ENCODE results near the gene UGT1A5. TPM values are rescaled to one million over a fixed set of nuclear protein-coding genes. Genes with fewer than 3 reads are reported as not detected.

UGT1A5 gene
- total and polyA plus RNA-seq, 2 of the 4 experiments (the other 2 are of a cell fraction) = not detected

DNA sequence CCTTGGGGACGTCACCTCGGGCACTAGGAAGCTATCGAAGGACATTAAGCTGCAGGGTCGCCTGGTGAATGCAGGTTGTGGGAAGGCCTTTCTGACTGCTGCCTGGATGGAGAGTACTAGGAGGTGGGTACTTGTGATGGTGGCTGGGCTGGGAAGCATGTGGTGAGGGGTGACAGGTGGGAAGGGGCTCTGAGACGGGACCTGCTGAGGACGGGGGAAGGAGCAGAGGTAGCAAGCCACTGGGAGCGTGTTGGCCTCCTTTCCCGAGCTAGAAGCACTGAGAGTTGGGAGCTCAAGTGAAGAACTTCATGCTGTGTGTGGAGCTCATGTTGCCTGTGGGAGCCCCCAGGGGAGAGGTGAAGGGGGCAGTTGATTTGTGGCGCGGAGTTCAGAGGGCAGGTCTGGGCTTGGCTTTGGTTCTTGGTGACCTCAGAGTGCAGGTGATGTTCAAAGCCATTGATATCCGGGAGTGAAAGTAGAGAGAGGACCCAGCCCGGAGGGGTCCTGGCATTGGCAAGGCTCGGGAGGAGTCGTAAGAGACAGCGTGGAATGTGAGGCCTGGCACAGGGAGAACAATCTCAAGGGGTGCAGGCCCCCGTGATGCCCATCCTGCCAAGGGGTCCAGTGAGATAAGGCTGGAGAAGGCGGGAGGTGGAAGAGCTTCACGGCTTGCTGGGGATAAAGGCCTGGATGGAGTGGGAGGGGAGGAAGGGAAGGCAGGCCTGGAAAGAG is 78.6 kb downstream of the UGT1A5 start:
- no peak overlapping the region for H3K4ac ChIP-seq (ENCODE audit: low read depth, low read length)
- no peak overlapping the region for H2BK120ac ChIP-seq (ENCODE audit: low read depth, low read length)
- ChIA-PET POLR2A (ENCODE audit: unreplicated experiment) (no interaction called here), CTCF (no interaction called here)
- H2BK20ac ChIP-seq (ENCODE audit: low read depth, low read length) = no peak overlapping the region
- H2AK5ac ChIP-seq (ENCODE audit: low read depth, low read length) = no peak overlapping the region
- H3K18ac ChIP-seq (ENCODE audit: low read depth, low read length) = no peak overlapping the region
- dilution Hi-C loops (cut with HindIII; ENCODE audit: low sequenced_read_pairs, unreplicated experiment) = no loop called here
- H4K5ac ChIP-seq (ENCODE audit: low read depth, low read length) = no peak overlapping the region
- H3K14ac ChIP-seq (replicated peaks; ENCODE audit: low read depth, low read length) = no peak overlapping the region
- H2AFZ ChIP-seq (replicated peaks; ENCODE audit: low read length, poor library complexity) = no peak overlapping the region
- H3K9me1 ChIP-seq (ENCODE audit: insufficient read depth, low read length) = no peaks in the 10 kb centered on the region
- no peak overlapping the region for H3K4me2 ChIP-seq (ENCODE audit: low read depth, low read length)
- no peak overlapping the region for H2AK9ac ChIP-seq (replicated peaks; ENCODE audit: low read depth, low read length, poor library complexity)
- no TSS peak for BruUV-seq (replicated peaks)
- H4K20me1 ChIP-seq (ENCODE audit: insufficient read depth, low read length) = no peaks in the 10 kb centered on the region
- H3K36me3 ChIP-seq (ENCODE audit: control insufficient read depth, insufficient read depth, low read length) = no peaks in the 10 kb centered on the region
- no peak overlapping the region for H3K56ac ChIP-seq (ENCODE audit: extremely low read depth, insufficient read depth, low read length)
- no peak overlapping the region for H3K4me3 ChIP-seq (ENCODE audit: insufficient read depth, low read depth, low read length)
- ATAC-seq (ENCODE audit: low read depth) (no peak), DNase-seq (no peak)
- no peak overlapping the region for H4K91ac ChIP-seq (ENCODE audit: insufficient read depth, low read depth, low read length)
- H3K23ac ChIP-seq (ENCODE audit: low read depth, low read length) = no peak overlapping the region
- no peak overlapping the region for H3K27ac ChIP-seq (ENCODE audit: insufficient read depth, low read length)
- H3K9ac ChIP-seq (ENCODE audit: low read depth, low read length) = no peak overlapping the region
- intact Hi-C loops (cut with micrococcal nuclease) = no loop called here
- in situ Hi-C loops (cut with MboI; ENCODE audit: low sequenced_read_pairs) = no loop called here
- H3K4me1 ChIP-seq (ENCODE audit: control insufficient read depth, insufficient read depth, low read length) = no peaks in the 10 kb centered on the region
- H4K8ac ChIP-seq (ENCODE audit: low read depth in 2 of 2, low read length in 2 of 2) = no peak overlapping the region
- H3K27me3 ChIP-seq (ENCODE audit: control insufficient read depth, insufficient read depth, low read length) = peaks cover 8% of the 10 kb centered on the region
- TF ChIP-seq SMC3 (IDR thresholded peaks at IDR 0.05; ENCODE audit: low read depth, low read length) (no peak), RFX5 (IDR thresholded peaks at IDR 0.05; ENCODE audit: low read depth, low read length) (no peak), NFE2L2 (IDR thresholded peaks at IDR 0.05; ENCODE audit: low read depth, low read length) (no peak), RCOR1 (IDR thresholded peaks at IDR 0.05; ENCODE audit: insufficient replicate concordance, low read length) (no peak)
- no peak overlapping the region for H2BK5ac ChIP-seq (ENCODE audit: low read depth, low read length, poor library complexity, severe bottlenecking)
- no peaks in the 10 kb centered on the region for H3K79me1 ChIP-seq (ENCODE audit: low read depth in 1 of 2, low read length in 2 of 2)
- no peak overlapping the region for H2BK15ac ChIP-seq (ENCODE audit: low read depth, low read length)
- WGBS, 2 experiments (ENCODE audit: extremely low coverage in 2 of 2, insufficient read length in 1 of 2) = 67% methylated on average over 10 of the region's 18 CpGs; no CpG with 5 or more reads in 1 of the 2 experiments
- no peaks in the 10 kb centered on the region for H3K9me3 ChIP-seq (ENCODE audit: control insufficient read depth, insufficient read depth, low read length)
